ENCODE results near the gene POTEG.
"Not testable (repeated sequence)": the region's sequence is repeated elsewhere in the genome, so short reads cannot be mapped to it uniquely, and the experiment has no call there.

POTEG gene

GRCh38 chr14:19372813-19373500 lies 61.2 kb downstream of the POTEG start:
- not testable (repeated sequence) for H3K27me3 ChIP-seq (ENCODE audit: insufficient read depth, poor library complexity, severe bottlenecking); ATAC-seq (ENCODE audit: low read depth); H3K9me3 ChIP-seq (ENCODE audit: severe bottlenecking); DNase-seq (ENCODE audit: low spot score); H3K4me3 ChIP-seq (ENCODE audit: severe bottlenecking); H3K36me3 ChIP-seq (ENCODE audit: low read depth); H3K27ac ChIP-seq (ENCODE audit: poor library complexity, severe bottlenecking); H3K4me1 ChIP-seq (ENCODE audit: insufficient read depth, poor library complexity, severe bottlenecking)

- DNase-seq (ENCODE audit: low spot score); H3K27me3 ChIP-seq (ENCODE audit: insufficient read depth, poor library complexity, severe bottlenecking); H3K9me3 ChIP-seq (ENCODE audit: severe bottlenecking); H3K4me3 ChIP-seq (ENCODE audit: severe bottlenecking); H3K27ac ChIP-seq (ENCODE audit: poor library complexity, severe bottlenecking); ATAC-seq (ENCODE audit: low read depth); H3K36me3 ChIP-seq (ENCODE audit: low read depth); H3K4me1 ChIP-seq (ENCODE audit: insufficient read depth, poor library complexity, severe bottlenecking): not testable (repeated sequence)
These were observed 62.4 kb downstream of the POTEG start for GRCh38 chr14:19371767-19372166.

GRCh38 chr14:19362803-19363202 lies 71.3 kb downstream of the POTEG start:
- H3K9me3 ChIP-seq (ENCODE audit: severe bottlenecking); H3K27me3 ChIP-seq (ENCODE audit: insufficient read depth, poor library complexity, severe bottlenecking); H3K4me3 ChIP-seq (ENCODE audit: severe bottlenecking); H3K36me3 ChIP-seq (ENCODE audit: low read depth); H3K27ac ChIP-seq (ENCODE audit: poor library complexity, severe bottlenecking); DNase-seq (ENCODE audit: low spot score); ATAC-seq (ENCODE audit: low read depth); H3K4me1 ChIP-seq (ENCODE audit: insufficient read depth, poor library complexity, severe bottlenecking): not testable (repeated sequence)

GRCh38 chr14:19362323-19362722 lies 71.8 kb downstream of the POTEG start:
- H3K4me1 ChIP-seq (ENCODE audit: insufficient read depth, poor library complexity, severe bottlenecking); H3K27me3 ChIP-seq (ENCODE audit: insufficient read depth, poor library complexity, severe bottlenecking); ATAC-seq (ENCODE audit: low read depth); DNase-seq (ENCODE audit: low spot score); H3K36me3 ChIP-seq (ENCODE audit: low read depth); H3K9me3 ChIP-seq (ENCODE audit: severe bottlenecking); H3K4me3 ChIP-seq (ENCODE audit: severe bottlenecking); H3K27ac ChIP-seq (ENCODE audit: poor library complexity, severe bottlenecking): not testable (repeated sequence)

GRCh38 chr14:19361636-19362253 lies 72.4 kb downstream of the POTEG start:
- not testable (repeated sequence) for H3K4me1 ChIP-seq (ENCODE audit: insufficient read depth, poor library complexity, severe bottlenecking); DNase-seq (ENCODE audit: low spot score); H3K27me3 ChIP-seq (ENCODE audit: insufficient read depth, poor library complexity, severe bottlenecking); H3K27ac ChIP-seq (ENCODE audit: poor library complexity, severe bottlenecking); H3K9me3 ChIP-seq (ENCODE audit: severe bottlenecking); H3K4me3 ChIP-seq (ENCODE audit: severe bottlenecking); H3K36me3 ChIP-seq (ENCODE audit: low read depth); ATAC-seq (ENCODE audit: low read depth)

GRCh38 chr14:19360937-19361635 lies 73.1 kb downstream of the POTEG start:
- not testable (repeated sequence) for H3K4me1 ChIP-seq (ENCODE audit: insufficient read depth, poor library complexity, severe bottlenecking); H3K36me3 ChIP-seq (ENCODE audit: low read depth); DNase-seq (ENCODE audit: low spot score); H3K27me3 ChIP-seq (ENCODE audit: insufficient read depth, poor library complexity, severe bottlenecking); H3K9me3 ChIP-seq (ENCODE audit: severe bottlenecking); H3K4me3 ChIP-seq (ENCODE audit: severe bottlenecking); H3K27ac ChIP-seq (ENCODE audit: poor library complexity, severe bottlenecking); ATAC-seq (ENCODE audit: low read depth)

All from RWPE2 (cell line).